NCI-H2171 (cell line): Measurements from ENCODE around the gene MAT2A.
"Not testable (repeated sequence)": the region's sequence is repeated elsewhere in the genome, so short reads cannot be mapped to it uniquely, and the experiment has no call there.

Experiments
- DNase-seq: peaks from one replicate; lab custom pipeline; 2025; lab: John Stamatoyannopoulos, UW

The MAT2A gene

DNA sequence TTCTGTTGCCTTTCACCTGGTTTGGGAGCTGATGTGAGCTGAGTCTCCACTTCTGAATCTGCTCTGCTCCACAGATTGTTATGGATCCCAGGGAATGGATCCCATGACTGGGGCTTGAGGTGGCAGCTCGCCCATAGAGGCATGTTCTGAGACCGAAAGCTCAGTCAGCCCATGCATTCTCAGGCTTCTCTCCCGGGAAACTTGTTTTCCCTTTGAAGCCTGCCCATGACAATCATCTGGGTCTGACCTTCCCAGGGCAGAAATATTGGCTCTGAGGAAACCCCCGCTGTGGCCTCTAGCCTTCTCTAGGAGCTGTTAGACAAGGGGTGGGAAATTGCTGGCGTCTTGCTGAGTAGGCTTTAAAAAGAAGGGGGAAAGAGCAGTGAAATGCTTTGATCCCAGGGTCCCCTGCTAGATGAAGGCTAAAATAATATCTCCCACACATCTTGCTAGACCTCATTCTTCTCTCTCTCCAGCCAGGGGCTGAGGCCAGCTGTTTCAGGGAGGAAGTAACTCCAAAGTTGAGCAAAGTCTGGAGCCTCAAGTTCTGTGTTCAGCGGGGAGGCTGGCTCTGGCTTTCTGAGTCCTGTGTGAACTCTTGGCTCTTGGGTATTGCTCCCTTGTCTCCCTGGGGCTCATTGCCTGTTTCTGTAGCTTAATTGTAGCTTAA lies 40.4 kb downstream of the MAT2A start:
- no peak for DNase-seq

DNA sequence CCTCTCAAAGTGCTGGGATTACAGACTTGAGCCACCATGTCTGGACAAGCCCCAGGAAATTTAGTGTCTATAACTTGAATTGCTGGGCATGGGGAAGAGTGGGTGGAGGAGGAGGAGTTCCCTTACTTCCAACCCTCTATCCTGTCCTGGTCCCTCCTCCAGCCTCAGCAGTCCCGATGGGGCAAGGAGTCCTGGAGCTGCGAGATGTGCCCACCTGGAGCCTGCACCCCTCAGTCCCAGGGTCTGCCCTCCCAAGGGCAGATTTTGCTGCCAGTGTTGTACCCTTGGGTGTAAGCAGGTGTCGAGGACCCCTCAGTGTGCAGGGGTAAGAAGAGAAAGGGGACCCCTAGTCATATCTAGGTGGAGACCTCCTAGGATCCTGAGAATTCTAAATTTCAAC lies 41.2 kb downstream of the MAT2A start:
- no peak for DNase-seq

DNA sequence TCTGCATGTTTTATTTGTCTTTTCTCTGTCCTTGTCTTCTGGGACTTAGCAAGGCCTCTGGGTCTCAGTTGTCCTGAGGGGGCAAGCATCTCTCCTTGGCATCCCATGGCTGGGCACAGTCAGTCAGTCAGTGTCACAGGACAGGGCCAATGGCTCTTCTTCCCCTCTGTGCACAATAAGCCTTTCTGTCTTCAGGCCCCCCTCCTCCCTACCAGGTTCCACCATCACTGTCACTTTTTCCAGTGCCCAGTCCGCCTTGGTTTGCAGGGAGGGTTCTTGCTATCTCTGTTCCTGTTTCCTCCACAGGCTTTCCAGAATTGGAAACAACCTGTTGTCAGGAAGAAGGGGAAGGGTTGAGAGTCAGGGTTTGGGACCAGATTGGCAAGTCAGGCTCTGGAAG lies 43.5 kb downstream of the MAT2A start:
- DNase-seq, result no peak

DNA sequence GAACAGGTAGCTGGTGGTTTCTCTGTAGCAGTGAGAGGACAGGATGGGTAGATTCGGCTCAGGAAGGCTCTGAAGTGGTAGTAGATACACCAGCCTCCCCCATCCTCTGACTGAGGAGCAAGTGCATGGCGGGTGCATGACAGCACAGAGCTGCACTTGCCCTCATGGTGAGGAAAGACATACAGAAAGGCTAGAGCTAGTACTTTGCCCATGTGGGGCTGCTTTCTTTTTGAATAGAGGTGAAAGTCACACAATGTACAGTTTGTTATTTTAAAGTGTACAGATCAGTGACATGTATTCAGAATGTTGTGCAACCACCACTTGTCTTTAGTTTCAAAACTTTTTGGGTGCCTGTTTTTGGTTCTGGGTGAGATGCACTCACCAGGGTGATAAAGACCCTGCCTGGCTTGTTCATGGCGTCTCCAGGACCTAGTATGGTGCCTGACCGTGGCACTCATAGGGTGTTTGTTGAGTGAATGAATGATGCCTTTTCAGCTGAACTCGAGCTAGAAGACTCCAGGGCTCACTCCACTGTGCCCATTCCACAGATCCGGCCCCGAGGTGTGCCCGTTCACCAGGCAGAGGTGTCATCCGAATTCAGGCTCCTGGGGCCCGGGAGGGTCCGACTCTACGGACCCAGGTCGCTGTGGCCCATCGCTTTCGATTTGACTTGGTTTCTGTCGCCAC lies 44.8 kb downstream of the MAT2A start:
- no peak for DNase-seq

DNA sequence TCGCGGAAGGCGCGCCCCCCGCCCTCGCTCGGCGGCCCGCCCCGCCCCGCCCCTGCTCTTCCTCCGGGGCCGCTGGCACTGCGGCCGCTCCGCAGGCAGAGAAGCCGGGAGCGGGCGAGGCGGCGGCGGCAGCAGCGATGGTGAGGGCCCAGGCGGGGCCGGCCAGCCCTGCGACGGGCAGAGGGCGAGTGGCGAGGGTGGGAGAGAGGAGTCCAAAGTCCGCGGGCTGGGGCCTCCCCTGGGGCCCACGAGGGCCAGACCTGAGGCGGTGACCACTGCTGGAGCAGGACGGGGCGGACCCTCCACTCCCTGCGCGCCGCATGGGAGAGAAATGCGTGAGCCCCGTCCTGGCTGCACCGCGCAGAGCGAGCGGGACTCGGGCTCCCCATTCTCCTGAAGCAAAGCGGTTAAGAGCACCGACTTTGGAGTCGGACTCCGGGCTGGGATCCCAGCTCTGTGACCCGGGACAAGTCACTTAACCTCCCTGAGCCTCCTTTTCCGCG lies 45.4 kb downstream of the MAT2A start, which contains the start of gene VAMP5:
TSS of gene VAMP5 (plus strand) at position 78 of the 503 bp plus-strand sequence. CDS start at position 138, 60 bp downstream.
- DNase-seq, result no peak

DNA sequence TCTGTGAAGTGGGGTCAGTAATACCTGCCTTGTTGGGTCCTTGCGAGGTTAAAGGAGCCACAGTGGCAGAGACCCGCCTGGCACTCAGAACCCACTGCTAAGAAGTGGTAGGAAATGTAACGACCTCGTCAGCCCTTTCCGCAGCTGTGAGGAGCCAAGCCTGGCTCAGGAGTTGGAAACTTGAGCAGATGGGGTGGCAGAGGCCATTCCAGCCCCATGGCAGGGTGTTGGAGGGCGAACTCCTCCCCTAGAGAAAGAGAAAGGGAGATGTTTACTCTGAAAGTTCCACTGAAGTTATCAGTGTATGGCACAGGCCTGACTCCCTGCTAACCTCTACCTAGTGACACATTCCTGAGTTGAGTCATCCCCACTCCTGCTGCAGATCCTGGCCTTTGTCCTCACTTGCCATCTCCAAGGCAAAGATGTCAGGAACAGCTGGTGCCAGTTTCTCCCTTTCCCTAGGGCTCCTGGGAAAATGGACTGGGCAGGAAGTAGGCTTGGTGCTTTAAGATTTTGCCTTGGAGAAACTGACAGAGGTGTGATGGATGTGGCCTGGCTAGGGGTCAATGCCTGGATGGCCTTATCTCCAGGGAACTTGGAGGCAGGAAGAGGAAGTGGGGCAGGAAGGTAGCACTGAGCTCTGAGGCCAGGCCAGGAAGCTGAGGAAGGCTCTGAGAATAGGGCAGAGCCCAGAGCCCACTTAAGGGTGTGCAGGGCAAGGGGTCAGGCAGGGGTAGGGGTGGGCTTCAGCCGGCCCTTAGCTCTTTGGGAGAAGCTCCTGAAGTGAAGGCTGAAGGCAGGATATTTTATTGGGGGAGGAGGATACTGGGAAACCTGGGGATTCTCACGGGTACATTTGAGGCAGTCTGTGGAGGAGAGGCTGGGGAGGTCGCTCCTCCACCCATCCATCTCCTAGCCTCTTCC lies 46.2 kb downstream of the MAT2A start:
- DNase-seq, result no peak

DNA sequence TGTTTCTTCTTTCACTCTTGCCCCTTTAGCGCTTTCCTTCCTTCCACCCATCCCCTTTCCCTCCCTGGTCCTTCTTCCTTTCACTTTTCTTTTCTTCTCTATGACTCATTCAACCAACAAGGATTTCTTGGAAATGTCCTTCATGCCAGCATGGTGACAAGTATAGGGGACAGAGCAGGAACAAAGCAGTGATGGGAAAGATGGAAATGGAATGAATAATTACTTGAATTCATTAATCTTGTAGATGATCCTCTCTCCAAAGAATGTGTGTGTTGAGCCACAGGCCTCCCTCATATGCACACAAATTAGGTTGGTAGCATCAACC lies 46.8 kb downstream of the MAT2A start:
- DNase-seq, result no peak

DNA sequence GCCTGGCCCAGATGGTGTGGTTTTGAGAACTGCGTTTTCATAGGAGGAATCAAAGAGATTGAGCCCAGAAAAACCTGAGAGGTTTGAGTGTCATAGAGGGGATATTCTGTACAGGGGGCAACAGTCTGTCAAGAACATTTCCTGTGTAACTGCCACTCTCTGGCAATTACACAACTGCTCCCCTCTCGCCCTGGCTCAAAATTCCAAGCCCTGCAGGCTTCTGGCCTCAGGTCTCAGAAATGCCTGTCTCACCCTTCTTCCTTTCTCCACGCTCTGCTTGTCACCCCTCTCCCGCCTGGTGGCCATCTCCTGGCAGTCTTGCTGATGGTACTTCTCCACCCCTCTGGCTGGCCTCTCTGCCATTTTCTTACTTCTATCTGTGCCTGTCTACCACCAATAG lies 49.3 kb downstream of the MAT2A start:
- no peak for DNase-seq

DNA sequence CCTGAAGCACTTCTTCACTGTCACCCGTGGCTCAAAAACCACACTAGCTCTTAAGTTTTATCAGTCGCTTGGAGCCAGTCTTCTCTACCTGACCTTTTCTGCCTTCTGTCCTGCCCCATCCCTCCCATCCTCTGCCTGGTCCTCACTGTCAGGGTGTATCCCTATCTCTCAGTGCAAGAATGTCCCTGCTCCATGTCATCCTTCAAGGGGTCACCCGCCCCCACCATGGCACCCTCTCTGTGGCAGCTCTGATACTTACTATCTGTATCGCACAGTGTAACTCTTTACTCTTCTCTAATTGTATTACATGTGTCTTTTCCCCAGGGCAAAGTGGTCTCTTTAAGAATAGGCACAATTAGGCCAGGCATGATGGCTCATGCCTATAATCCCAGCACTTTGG lies 49.7 kb downstream of the MAT2A start:
- DNase-seq, result no peak

DNA sequence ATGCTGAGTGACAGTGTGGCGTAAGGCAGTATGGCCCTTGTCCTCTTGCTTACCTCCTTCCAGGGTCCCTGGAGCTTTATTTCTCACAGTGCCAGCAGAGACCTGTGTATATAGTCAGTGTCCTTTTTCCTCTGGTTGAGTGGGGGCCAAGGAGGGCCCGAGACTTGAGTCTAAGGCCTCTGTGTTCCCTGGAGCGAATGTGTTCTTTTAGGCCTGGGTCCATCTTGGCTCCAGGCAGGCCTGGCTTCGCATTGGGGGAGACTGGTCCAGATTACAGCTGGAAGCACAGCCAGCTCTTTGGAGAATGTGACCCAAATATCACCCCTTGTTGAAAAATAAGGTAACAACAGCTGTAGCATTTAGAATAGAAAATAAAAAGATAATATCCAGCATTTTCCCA lies 50.2 kb downstream of the MAT2A start:
- DNase-seq, result no peak

DNA sequence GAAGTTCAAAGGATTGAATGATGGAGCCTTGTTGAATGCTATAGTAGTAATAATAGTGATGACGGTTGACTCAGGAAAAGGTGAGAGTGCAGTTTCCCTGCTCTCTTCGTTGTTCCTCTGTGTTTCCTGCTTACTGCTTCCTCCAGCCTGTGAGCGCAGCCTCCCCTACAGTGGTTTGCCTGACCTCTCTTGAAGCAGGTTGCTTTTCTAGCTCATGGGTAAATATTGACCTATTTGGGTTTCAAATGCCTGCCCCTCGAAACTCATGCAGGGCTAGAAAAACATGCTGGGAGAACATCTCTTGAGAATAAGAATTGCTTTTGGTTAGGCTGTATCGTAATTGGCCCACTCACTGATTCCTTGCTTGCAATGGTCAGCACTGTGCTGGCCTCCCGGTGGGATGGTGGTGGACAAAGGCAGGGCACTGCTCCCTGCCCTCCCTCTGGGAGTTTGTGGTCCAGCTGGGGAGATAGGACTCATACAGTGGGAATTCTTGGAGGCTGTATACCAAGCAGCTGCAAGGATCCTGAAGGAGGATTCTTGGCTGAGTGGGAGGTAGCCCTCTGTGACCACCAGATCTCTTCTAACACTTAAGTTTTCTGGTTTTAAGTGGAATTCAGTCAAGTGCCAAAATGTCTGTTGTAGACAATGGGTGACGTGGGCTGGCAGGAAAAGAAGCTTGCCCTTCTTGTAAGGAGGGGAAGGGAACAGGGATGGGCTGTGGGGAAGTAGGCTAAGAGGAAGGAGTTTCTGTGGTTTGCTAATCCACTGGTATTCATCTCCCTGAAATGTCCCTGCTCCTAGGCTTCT lies 51.2 kb downstream of the MAT2A start:
- DNase-seq, result no peak

DNA sequence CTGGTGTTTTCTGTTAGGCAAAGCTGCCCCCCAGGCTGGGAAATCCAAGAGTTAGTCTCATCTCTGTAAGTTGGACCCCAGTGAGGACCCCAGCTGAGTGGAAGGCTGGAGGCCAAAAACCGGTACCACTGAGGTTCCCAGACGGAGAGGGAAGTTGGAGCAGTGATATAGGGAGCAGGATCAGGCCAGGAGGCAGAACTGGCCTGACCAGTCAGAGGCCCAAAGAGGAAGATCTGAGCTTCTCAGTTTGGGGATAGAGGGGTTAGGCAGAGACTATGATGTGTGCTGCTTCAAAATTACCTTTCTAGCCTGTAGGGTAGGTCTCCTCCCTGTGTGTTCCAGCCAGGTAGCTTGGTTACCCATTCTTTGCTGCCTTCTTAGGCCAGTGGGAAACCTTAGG lies 52.0 kb downstream of the MAT2A start:
- no peak for DNase-seq

DNA sequence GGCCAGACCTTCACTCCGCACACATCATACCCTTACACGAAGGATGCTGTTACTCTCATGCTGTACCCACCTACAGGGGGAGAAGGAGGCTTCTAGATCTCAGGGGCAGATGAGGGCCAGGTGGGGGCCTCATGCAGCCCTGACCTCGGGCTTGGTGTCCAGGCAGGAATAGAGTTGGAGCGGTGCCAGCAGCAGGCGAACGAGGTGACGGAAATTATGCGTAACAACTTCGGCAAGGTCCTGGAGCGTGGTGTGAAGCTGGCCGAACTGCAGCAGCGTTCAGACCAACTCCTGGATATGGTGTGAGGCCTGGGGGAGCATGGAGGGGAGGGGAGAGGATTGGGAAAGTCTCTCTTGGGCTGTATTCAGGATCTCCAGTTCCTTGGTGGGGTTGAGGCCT lies 52.6 kb downstream of the MAT2A start:
- DNase-seq, result no peak

DNA sequence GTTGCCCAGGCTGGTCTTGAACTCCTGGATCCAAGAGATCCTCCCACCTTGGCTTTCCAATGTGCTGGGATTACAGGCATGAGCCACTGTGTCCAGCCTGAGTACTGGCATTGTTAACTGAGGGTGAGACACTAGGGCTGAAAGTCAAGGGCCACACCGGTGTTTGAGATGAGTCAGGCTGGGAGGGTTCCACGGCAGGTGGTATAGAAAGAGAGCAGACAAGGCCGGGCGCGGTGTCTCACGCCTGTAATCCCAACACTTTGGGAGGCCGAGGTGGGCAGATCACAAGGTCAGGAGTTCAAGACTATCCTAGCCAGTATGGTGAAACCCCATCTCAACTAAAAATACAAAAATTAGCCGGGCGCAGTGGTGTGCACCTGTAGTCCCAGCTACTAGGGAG lies 53.3 kb downstream of the MAT2A start:
- DNase-seq, result not testable (repeated sequence)

DNA sequence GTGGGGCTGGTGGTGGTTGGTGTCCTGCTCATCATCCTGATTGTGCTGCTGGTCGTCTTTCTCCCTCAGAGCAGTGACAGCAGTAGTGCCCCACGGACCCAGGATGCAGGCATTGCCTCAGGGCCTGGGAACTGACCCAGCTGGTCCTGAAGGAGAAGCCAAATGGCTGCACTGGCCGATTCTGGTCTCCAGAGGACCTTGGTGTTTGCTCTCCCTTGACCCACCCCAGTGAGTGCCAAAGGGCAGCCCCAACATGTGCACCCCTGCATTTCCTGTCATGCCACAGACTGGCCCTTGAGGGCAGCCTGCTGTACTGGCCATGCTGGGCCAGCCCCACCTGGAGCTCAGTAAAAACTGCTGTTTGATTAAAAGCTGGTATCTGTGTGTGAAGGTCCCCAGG lies 54.1 kb downstream of the MAT2A start:
- no peak for DNase-seq
